GM19468 (cell line): ENCODE measurements around the gene STIMATE.

ENCODE experiments used
- ATAC-seq: cut with Tn5 transposase; IDR thresholded peaks from one replicate; pipeline ENCODE4 v1.9.1; 2021; ENCODE audit warnings: mild to moderate bottlenecking, moderate library complexity, moderate number of reproducible peaks; ENCODE audit not compliant: unreplicated experiment; ENCODE audit errors: extremely low read depth

The STIMATE gene

DNA sequence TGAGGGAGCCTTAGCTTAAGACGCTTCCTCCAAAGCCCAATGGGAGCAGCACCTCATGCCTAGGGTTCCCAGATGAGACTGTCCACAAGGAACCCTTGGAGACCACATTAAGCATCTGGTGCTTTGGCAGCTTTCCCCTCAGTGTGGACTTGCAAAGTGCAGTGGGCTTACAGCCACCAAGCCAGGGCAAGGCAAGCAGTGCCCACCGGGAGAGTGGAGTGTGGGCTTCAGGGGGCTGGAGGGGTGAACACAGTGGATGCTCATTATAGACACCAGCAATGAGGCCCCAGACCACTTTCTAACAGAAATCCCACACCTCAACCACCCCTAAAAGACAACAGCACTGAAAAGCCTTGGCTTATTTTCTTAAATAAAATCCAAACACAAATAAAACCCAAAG lies 53.5 kb downstream of the STIMATE start:
- ATAC-seq = no peak

DNA sequence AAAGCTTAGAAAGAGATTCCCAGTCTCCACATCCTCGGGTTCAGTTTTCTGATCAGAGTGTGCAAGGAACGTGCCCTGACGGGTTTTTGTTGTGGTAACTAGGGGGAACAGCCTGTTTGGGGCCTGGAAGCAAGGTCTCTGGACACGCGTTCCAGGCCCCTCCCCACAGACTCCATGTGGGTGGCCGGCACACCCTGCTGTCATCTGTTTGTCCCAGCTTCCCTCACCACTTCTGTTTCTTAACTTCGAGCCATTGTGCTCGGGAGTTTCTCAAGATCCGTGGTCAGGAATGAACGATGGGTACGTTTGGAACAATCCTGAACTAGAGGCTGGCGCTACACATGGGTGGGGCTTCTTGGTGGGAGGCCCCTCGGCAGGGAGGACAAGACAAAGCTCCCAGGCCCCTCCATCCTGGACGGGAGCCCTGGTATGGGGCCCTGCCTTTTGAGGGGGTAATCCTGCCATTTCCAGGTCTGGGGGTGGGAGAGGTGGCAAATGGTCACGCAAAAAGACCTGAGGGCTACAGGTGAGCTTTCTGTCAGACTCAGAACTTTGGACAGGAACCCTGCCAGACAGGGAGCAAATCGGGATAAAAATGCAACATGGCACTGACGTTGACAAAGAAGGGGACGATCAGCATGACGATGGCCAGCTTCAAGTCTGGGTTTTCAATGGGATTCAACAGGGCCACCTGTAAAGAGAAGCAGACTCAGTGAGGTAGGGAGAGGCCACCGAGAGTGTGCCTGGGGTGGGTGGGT lies 54.1 kb downstream of the STIMATE start:
- no peak for ATAC-seq

DNA sequence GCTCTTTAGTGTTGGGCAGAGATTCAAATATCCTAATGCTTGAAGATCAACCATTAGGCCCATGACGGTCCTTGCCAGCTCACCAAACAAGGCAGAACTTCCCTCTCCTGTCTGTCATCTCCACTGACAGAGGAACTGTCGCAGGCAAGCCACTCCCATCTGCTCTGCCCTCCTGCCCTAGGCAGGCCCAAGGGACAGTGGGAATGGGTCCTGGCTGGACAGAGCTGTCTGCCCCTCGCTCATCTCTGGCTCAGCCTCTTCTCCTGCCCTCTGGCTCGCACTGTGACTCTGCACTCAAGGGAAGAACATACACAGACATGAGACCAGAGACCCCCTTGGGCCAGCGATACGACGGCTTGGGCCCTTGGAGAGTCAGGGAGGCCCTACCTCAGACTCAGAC lies 54.9 kb downstream of the STIMATE start:
- ATAC-seq = no peak

DNA sequence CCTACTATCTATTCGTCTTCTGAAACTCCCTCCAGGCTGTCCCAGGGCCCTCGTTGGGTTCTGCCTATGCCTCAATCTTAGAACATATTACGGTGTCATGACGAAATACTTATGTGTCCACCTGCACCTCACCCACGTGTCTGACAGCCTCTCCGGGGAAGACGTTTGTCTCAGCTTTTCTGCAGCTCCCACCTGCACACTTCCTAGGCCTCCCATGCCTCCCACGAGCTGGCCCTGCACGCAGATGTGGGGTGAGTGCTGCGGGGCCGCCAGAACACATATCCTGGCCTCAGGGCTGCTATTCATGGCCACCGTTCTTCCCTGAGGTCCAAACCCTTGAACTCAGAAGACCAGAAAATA lies 55.4 kb downstream of the STIMATE start:
- no peak for ATAC-seq

DNA sequence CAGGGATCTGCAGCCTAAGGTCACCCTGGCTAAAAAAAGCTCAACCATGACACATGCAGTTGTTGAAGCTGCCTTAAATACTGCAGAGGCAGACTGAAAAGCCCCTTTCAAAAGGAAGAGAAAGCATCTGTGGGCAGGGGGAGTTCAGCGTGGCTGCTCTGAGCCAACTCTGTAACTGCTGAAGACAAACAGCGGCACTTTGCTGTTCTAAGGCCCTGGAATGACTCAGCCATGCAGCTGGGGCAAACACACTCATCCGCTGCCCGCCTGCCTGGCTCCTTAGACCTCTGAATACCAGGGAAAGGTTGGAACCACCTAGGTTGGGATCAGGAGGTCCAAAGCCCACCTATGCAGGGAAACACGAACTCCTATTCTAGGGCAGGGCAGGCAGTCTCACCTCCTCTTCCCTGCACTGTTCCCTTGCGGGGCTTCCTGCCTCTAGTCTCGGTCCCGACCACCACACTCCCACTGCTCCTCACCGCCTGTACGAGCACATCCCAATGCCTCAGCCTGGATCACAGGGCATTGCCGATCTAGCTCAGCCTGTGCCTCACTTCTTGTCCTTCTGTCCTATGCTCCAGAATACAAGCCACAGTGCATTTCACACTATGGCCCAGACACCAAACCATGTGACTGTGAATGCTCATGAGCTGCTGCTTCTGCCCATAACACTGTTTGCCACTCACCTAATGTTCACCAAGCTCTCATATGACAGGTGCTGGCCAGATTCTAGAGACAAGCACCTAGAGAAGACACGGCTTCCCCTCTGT lies 56.0 kb downstream of the STIMATE start:
- ATAC-seq = no peak

DNA sequence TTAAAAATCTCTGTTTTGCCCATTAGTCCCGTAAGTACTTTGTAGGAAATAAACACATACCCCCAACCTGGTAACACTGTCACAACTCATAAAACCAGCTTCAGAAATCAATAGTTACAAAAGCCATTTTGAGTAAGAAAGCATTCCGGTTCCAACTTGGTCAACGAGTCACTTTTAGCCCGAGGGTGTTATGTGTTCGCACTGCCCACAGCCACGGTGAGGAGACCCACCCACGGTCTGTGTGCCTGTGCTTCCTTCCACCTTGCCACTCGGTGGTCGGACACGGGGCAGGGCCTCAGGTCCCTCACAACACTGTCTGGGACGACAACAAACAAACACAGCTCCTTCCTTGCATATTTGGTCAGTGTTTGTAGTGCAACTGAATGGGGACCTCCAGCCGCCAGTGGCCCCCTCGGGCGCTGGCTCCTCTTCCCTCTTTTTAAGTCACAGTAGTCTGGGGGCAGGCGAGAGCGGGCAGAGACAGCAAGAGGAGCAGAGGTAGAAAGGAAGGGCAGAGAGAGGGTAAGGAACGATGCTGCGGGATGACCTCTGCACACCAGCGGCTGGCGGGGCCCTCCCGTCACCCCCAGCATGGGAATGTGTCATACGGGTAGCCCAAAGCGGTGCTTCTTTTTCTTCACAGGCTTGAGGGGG lies 57.3 kb downstream of the STIMATE start:
- no peak for ATAC-seq

DNA sequence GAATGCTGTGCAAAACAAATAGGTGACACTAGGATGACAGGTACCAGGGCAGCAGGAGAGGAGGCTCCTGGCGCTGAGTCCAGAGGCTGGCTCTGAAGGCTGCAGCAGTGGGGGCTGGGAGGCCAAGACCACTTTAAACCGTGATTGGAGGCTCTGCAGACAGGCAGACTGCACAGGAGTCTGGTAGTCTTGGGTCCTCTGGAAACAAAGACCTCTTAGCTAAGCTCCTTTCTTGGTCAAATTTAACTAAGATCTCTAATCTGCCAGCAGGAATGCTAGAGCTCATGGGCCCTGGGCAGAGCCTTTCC lies 58.1 kb downstream of the STIMATE start:
- ATAC-seq = no peak

DNA sequence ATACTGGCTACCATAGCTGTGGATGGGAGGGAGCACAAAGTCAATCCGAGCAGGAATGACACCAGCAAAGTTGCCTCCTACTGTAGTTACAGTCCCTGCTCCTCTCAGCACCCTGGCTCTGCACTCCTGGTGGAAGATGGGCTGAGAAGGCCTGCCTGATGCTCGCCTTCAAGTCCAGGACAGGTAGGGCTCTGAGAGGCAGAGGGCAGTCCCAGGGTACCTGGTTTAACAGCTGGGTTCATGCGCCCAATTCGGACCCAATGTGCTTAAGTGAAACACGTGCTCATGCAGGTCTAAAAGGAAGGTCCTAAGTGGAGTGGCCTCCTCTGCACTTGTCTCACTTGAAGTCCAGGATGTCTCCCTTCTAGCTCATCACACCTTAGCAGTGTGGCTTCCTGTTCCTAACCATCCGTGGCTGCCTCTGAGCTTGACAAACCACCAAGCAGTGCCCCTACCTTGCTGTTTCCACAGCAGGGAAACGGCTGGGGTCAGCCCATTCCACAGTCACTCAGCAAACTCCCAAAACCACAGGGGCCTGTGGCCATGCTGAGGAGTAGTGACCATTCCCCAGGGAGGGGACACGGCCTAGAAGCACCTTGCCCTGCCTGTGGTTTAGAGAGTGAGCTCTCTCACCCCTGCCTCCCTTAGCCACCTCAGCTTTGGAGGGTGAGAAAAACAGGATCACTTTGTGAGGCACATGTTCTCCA lies 58.6 kb downstream of the STIMATE start:
- no peak for ATAC-seq

DNA sequence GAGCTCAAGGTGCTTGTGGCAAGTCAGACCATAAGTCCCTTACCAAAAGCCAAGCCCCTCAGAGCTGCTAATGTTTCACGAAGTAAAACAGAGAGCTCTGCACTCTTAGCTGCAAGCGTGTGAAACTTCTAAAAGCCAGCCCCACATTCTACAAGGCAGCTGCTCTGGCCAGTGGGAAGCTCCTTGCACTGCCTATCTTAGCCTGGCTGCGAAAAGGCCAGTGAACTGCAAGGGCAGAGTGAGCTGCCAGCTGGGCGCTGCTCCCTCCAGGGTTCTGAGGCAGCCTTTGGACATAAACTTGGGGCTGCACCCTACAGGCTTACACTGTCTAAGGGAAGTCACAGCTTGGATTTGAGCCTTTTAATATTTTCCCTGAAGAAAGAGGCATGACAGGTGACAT lies 60.4 kb downstream of the STIMATE start:
- no peak for ATAC-seq

DNA sequence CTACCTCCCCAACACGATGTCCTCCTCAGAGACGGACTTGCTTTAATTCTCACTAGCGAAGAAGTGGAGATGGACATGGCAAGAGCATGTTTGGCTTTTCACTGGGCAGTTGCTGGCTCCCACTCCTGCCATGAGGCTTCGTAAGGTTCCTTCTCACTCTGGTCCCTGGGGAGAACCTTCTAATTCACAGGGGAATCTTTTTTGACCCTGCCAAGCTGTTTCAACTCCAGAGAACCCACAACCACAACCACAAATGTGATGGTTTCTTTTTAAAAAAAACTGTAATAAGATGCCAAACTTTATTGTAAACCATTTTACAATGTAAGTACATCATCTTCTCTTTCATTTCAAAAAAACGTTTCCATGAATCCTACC lies 60.9 kb downstream of the STIMATE start:
- ATAC-seq = no peak

DNA sequence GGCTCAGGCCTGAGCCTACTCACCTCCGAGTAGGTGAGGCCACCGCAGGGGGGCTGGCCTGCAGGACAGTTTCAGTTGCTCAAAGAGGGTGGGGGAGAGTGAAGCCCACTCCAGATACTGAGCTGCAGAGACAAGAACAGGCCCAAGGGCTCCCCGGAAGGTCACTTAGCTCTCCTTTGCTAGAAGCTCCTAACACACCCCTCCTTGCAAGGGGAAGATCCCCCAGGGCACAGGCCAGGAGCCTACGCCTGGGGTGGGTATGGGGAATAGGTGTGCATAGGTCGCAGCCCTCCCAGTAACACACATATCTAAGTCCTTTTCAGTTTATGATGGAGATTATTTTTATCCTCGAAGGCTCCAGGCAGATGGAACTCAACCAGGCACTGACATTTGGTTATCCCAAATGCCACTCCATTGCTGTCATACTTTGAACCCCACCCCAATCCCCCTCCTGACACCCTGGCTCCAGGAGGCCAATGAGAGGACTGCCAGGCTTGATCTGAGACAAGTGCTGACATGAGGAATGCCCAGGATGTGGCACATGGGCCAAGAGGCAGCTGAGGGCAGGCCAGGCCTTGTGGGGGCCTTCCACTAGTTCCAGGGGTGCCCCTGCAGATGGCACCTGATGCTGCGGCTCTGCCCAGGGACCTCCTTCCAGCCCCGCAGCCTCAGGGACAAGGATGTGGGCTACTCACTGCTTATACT lies 61.4 kb downstream of the STIMATE start:
- ATAC-seq = no peak

DNA sequence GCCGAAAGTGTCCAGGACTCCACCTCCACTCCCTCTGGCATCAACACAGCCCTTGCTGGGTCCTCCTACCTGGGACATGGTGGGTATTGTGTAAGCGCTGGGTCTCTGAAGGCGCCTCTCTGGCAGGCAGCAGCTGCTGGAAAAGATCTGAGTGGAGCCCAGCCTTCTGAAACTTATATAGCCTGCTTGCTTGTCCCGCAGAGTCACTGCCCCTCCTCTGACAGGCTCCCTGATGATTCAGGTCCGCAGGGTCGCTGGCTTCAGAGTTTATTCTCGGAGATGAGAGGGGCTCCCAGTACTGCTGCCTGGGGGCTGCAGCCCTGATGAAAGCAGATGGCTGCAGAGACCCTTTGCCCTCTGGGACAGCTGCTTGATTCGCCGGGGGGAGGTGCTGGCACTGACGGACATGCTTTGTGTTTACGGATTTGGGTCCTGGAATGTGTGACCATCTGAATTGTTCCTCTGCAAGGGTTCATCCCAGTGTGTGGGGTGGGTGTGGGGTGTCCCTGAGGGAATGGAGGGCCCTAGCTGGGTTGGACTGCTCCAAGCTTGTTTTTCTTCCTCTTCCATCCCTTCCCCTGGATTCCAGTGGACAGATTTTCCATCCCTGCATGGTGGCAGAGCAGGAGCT lies 62.4 kb downstream of the STIMATE start, which contains the start of gene MUSTN1:
Gene MUSTN1, minus strand, starts transcription at position 149 of the 631 bp plus-strand sequence. Its CDS starts 71 bp downstream, at position 78.
- no peak for ATAC-seq

DNA sequence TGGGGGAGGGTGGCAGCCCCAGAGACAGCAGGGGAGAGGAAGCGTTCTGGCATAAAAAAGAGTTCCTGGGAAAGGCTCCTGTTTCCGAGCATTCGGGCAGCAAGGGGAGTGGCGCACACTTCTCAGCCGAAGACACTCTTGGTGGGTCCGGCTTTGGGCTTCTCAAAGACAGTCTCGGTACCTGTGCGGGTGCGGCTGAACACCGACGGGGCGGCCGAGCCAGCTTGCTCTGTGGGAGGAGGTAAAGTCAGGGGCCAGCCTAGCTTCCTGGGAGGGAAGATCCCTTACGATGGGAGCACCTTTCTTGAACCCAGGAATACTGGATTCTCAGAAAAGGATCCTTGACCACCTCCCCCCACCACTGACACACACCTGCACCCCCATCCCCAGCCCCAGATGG lies 64.1 kb downstream of the STIMATE start:
- ATAC-seq = no peak

DNA sequence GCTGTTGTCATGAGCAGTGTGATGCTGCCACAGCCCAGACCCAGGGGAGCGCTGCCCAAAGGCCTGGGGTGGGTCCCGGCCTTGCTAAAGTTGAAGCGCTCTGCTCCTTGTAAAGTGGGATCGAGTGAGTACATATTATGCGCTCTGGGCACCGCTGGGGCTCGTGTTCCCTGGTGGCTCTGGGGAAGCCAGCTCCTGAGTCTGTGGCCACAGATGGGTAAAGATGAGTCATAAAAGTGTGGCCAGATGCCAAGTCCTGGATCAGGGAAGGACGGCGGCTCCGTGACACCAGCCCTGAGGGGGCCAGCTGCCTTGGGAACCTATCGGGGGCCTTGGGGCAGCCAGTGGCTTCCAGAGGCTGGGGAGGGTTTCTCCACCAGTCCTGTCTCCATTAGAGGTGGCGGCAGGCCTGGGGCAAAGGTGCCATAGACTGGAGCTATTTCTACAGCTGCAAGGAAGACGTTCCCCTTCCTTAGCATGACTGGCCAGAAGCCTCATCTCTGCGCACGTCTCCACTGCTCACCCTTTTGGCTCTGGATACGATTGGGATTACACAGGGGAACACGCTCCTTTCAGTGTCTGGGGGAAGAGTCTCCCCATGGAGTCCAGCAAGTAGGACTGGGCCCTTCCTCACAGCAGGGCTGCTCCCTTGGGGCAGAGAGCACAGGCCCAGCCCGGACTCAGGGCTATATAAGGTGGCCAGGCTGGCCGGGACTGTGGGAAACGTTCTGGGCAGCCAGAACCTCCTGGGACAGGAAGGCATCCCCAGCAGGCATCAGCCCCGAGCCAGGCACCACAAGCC lies 65.6 kb downstream of the STIMATE start:
- no peak for ATAC-seq

DNA sequence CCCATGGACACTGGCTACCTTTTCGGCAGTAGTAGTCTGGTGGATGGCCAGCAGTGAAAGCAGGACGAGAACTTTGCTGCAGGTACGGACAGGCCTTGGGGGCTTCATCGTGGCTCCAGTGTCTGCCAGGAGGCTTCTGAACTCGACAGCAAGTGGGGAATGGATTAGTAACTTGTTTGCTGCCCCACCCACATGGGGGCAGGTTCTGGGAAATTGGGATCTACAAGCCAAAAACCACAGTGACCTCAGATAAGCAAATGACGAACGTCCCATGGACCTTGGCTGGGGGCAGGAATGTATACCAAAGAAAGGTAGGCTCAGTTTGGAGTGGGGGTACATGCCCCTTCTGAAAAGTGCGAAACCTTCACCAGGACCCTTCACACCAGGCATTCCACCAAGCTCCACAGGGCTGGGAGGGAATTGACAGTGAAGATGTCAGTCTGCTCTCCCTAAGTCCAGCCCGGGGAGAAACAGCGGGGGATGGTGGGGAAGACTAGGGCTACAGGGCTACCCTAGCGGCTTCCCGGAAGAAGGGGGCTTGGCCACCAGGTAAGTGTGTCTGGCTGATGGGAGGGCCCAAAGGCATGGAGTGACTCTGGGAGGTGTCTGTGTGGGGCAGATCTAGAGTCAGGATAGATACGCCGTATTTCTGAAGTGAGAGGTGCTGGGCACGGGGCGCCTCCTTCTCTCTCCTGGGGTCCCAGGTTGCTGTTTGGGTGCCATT lies 66.7 kb downstream of the STIMATE start, which contains the start of gene ITIH4:
Gene ITIH4, minus strand, starts transcription at position 138 of the 724 bp plus-strand sequence. Its CDS starts 30 bp downstream, at position 108.
- no peak for ATAC-seq

DNA sequence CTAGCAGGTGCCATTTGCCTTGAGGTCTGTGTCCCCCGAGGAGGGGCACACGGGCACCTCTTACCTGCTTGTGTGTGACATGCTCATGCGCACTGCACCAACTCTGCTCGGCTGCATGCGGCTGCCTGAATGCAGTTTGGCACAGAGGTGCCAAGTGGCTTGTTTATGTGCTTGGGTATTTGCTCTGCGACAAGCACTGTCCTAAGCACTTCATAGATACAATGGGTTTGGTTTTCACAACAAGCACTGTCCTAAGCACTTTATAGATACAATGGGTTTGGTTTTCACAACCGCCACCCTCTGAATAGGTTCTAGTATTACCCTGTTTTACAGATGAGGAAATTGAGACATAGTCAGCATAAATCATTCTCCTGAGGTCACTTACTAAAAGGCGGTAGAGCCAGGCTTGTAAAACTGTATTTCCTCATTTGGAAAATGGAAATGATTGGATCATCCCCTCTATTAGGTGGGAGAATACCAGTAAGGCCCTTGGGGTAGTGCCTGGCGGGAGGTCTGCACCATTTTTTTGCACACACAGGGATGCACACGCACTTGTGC lies 67.4 kb downstream of the STIMATE start:
- no peak for ATAC-seq

DNA sequence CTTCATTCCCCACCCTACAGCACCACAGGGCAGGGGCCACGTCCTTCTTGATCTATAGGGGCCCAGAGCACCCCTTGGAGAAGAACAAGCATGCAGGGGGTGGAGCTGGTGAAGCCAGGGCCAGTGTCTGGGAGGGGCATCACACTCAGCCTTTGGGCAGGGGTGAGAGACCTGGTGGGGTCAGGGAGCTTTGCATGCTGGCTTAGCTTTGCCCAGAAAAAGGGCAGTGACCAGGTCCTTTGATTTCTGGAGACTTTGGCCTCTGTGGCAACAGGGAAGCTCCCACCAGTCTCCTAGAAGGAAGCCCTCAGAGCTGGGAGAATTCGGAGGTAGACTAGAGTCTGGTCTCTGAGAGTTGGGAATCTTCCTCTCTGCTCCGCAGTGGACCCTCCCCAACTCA lies 67.9 kb downstream of the STIMATE start:
- ATAC-seq = no peak

DNA sequence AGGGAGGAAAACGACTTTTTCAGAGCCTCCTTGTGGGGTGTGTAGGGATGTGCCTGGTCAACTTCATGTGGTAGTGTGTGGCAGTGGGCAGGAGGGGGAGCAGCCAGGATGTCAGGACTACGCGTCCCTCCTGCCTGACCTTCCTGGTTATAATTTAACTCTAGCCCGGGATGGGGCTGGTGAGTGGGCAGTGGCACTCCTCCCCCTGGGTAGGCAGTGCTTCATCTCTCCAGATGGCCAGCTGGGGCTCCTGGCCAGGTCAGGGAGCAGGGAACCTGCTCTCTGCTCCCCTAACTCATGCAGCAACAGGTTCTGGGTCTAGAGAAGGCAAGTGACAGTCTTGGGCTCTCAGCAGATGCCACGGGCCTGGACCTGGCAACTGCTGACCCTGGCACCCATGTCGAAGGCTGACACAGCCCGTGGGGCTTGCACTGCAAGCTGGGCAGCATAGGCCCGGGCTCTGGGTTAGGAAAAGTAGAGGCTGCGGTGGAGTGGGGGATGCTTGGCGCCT lies 69.4 kb downstream of the STIMATE start:
- no peak for ATAC-seq
